SKM-1 (cell line): ENCODE measurements around the gene SRSF5.
"Not testable (repeated sequence)": the region's sequence is repeated elsewhere in the genome, so short reads cannot be mapped to it uniquely, and the experiment has no call there.

ENCODE experiments used
- DNase-seq: peaks from one replicate; lab custom pipeline; 2025; ENCODE audit not compliant: unreplicated experiment; lab: John Stamatoyannopoulos, UW

SRSF5 gene

DNA sequence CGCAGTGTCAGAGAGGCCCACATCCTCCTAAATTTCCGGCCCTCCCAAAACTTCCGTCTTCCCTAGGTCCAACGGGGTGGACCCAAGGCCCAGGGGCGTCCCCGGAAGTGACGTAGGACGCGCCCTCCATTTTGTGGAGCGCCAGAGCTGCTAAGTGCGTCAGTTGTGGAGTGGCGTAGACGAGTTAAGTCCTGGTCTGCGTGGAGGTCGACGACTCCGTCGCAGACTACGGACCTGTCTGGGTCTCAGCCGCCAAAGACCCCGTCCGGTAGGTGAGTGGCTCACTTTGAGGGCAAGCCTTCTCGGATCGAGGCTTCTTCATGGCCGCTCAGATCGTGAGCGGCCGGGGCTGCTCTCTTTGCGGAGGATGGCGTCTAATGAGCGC, at the start of gene SRSF5:
Gene SRSF5, plus strand, starts transcription at position 159 of the 385 bp plus-strand sequence. CDS start 1,015 bp downstream, outside the sequence.
- DNase-seq = peak; percentile 69

DNA sequence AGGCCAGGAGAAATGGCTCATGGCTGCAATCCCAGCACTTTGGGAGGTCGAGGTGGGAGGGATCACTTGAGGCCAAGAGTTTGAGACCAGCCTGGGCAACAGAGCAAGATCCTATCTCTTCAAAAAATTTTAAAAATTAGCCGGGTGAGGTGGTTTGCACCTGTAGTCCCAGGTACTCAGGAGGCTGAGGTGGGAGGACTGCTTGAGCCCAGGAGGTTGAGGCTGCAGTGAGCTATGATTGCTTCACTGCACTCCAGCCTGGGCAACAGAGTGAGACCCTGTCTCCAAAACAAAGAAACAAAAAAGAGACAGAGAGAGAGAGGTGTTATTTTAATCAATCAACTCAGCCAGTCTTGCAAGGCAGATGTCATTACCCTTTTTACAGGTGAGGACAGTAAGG, 48.3 kb upstream of the SRSF5 start:
- not testable (repeated sequence) for DNase-seq

DNA sequence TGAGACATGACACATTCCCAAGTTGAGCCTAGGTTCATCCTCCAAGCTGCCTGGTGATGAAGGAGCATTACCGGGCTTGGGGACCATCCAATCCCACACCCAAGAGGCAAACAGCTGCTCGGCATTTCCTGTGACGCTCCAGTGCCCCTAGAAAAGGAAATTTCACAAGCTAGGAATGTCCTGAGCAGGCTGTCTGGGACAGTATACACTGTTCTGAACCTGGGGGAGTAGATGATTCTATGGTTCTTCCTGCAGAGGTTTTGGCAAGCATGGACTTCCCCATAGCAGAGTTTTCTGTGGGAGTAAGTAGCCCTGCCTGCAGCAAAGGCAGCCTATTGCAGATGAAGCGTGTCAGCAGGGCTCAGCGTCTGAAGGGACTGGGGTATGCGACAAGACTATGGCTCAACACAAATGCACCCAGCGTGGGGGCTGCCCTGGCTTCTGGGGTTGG, 47.4 kb upstream of the SRSF5 start:
- DNase-seq = no peak

DNA sequence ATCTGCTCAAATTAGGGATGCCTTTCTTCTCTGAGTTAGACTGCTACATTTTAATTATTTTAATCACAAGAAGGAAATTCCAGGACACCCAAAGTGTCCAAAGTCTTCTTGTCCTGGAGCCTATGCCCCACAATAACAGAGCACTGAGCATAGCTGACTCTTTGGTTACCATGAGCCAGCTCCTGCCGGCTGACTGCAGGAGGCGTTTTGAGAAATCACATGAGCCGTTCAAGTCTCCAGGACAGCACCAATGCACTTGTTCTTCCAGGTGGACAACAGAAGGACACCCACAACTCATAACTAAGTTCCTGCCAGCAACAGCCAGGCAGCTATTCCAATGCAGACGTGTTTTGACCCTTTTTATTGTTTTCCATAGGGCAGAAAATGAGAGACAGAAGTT, 46.0 kb upstream of the SRSF5 start:
- no peak for DNase-seq

GRCh38 chr14:69726761-69727511, 40.0 kb upstream of the SRSF5 start:
- DNase-seq = peak; percentile 7

- no peak for DNase-seq
These were observed 39.1 kb upstream of the SRSF5 start for GRCh38 chr14:69727860-69728259.

- not testable (repeated sequence) for DNase-seq
These were observed 34.9 kb upstream of the SRSF5 start for GRCh38 chr14:69731919-69732598.

GRCh38 chr14:69736405-69736804, 30.5 kb upstream of the SRSF5 start:
- not testable (repeated sequence) for DNase-seq

DNA sequence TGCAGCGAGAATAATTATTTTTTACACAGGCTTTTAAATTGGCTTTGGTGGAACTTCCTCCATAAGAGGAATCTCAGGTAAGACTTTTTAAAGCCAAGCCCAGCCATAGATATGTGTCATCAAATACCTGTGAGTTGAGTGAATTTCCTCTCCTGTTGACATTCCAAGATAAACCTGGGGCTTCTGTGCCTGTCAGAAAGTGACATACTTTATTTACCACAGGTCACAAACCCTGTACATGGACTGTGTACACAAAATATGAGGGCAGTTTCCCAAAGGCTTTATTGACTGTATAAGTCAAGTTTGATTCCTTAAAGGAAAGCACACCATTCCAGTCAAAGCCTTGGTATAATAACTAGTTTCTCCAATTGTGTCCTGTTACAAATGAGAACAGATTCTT, 25.9 kb upstream of the SRSF5 start:
- no peak for DNase-seq

GRCh38 chr14:69749956-69750355, 17.0 kb upstream of the SRSF5 start:
- no peak for DNase-seq

GRCh38 chr14:69750495-69750894, 16.4 kb upstream of the SRSF5 start:
- no peak for DNase-seq

GRCh38 chr14:69752773-69753172, 14.2 kb upstream of the SRSF5 start:
- DNase-seq = no peak

DNA sequence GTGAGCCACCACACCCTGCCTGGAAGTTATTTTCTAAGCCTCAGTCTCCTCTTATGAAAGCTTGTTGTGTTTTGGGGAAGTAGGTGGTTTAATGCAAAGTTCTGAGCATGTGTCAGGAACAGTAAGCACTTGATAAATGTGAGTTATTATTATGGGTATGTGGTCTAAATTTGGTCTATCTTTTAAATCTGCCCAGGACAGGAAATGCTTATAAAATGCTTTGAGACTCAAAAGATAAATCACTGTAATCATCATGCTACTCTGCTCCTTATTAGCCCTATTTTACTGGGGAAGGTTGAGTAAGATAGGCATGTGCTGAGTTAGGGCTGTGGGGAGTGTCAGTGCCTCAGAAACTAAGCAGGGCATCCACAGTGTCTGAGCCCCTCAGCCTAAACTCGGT, 13.1 kb upstream of the SRSF5 start:
- no peak for DNase-seq

GRCh38 chr14:69754487-69754886, 12.5 kb upstream of the SRSF5 start:
- no peak for DNase-seq

DNA sequence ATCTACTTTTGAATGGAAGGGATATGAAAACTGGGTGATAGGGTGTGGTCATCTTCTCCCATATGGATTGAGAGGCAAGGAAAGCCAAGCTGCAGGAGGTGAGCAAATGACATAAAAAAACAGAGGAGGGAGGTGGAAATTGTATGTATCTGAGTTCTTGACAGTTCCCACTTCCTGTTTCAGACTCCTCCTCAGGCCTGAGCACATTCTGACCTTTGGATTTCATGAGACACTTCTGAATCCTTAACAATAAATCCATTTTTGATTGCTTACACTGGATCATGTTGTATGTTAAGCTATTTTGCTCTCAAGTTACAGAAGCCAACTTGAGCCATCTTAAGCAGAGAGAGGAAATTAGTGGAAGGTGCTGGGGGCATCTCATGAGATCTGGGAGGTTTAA, 11.6 kb upstream of the SRSF5 start:
- DNase-seq = no peak

DNA sequence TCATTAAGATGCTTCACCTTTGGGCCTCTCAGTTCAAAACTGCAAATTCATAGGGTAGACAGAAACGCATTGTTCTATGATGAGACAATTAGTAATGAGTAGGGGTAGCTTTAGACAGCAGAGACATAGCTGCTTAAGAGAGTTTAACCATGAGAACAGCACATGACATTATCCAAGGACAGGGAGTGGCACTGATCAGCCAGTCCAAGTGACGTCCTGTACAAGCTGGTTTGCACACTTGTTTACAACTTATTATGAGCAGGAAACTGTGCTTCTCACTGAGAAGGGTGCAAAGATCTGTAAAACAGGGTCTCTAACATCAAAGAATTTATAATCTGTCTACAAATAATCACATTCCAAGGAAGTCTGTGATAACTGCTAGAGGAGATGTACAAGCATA, 11.2 kb upstream of the SRSF5 start:
- DNase-seq = no peak

DNA sequence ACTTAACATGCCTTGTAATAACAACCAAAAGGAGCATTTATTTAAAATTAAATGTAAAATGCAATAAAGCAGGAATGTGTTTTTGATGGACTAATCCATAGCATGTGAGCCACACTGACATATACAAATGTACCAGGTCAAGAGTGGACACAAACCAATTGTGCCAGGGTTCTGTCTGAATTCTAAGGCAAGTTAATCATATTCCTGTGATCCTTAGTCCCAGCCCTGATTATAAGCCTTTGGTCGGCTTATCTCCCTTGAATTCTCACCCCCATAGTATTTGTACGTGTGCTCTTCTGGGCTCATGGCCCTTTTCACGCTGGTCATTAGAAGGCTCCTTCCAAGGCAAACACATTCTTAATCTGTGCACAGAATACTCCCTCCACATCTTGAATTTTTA, 10.6 kb upstream of the SRSF5 start:
- DNase-seq = no peak

DNA sequence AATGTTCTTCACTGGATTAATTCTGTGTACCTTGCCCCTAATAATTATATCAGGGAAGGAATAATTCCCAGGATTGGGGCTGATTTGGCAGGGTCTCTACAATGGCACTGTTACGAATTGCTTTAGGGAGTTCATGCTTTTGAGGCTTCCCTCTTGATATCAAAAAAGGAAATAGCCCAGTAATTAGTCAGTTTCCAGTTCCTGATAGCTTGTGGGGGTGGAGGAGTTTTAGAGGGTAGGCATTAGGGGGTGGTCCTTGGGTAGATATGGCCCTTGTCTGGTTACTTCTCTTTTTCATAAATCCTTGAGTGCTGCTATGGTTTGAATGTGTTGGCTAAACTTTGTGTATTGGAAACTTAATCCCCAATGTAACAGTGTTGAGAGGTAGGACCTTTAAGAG, 6.1 kb upstream of the SRSF5 start:
- no peak for DNase-seq

DNA sequence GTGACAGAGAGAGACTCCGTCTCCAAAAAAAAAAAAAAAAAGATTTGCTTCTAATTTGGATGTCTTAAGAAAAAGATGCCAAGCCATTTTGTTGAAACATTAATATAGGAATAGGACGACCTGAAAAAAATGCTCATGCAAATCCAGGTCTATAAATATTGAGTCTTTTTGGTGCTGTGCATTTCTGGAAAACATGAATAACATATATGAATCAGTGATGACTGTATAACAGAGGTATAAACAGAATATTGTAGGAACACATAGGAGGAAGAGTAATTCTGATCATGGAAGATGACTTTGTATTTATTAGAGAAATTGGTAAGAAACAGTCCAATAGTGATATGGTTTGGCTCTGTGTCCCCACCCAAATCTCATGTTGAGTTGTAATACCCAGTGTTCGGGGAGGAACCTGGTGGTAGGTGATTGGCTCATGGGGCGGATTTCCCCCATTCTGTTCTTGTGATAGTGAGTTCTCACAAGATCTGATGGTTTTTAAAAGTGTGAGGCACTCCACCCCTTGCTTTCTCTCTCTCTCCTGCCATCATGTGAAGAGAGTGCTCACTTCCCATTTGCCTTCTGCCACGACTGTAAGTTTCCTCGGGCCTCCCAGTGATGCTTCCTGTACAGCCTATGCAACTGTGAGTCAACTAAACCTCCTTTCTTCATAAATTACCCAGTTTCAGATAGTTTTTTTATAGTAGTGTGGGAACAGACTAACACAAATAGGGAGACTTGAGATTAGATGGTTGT, 3.0 kb upstream of the SRSF5 start:
- DNase-seq = no peak

GRCh38 chr14:69767369-69767999, 542 bp downstream of the SRSF5 start:
- DNase-seq = peak; percentile 10

GRCh38 chr14:69768873-69769272, 1.9 kb downstream of the SRSF5 start:
- no peak for DNase-seq
